Hepatocyte (in vitro differentiated cells): Measurements from ENCODE around the gene CKAP2L.

Source experiments
- EZH2 ChIP-seq: fragments of 200-600 bp; sonication (generic); IDR thresholded peaks from 2 replicates; pipeline ENCODE4 v1.6.1; 2016; ENCODE audit warnings: antibody characterized with exemption, mild to moderate bottlenecking, borderline replicate concordance
- EZH2phosphoT487 ChIP-seq: fragments of 200-600 bp; sonication (generic); IDR thresholded peaks from one replicate; pipeline ENCODE4 v1.6.1; 2018; ENCODE audit warnings: antibody characterized with exemption, mild to moderate bottlenecking, low read depth, moderate library complexity; ENCODE audit not compliant: unreplicated experiment, severe bottlenecking
- TF ChIP-seq, protein P1 (sequence below): fragments of 200-600 bp; sonication (generic); IDR thresholded peaks from 2 replicates; pipeline ENCODE4 v1.5.1; 2016; ENCODE audit warnings: antibody characterized with exemption, mild to moderate bottlenecking; ENCODE audit not compliant: poor library complexity

DNA sequence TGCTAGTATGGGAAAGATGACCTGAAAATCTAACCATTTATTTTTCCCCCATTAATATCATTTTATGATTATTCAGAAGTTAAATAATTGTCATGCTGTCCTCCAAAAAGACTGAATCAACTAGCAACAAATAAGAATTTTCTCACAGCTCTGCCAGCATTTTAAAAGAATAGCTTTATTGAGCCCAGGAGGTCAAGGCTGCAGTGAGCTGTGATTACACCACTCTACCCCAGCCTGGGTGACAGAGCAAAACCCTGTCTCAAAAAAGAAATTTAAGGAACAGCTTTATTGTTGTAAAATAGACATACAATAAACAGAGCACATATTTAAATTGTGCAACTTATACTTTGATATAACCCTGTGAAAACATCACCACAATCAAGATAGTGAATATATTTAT, 44.7 kb upstream of the CKAP2L start:
- no peak for TF ChIP-seq EZH2phosphoT487
- TF ChIP-seq, protein P1, sequence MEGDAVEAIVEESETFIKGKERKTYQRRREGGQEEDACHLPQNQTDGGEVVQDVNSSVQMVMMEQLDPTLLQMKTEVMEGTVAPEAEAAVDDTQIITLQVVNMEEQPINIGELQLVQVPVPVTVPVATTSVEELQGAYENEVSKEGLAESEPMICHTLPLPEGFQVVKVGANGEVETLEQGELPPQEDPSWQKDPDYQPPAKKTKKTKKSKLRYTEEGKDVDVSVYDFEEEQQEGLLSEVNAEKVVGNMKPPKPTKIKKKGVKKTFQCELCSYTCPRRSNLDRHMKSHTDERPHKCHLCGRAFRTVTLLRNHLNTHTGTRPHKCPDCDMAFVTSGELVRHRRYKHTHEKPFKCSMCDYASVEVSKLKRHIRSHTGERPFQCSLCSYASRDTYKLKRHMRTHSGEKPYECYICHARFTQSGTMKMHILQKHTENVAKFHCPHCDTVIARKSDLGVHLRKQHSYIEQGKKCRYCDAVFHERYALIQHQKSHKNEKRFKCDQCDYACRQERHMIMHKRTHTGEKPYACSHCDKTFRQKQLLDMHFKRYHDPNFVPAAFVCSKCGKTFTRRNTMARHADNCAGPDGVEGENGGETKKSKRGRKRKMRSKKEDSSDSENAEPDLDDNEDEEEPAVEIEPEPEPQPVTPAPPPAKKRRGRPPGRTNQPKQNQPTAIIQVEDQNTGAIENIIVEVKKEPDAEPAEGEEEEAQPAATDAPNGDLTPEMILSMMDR, result no peak
- TF ChIP-seq EZH2, result no peak
